H1 (cell line): ENCODE data around the gene KMT5B. TPM values are rescaled to one million over a fixed set of nuclear protein-coding genes. Genes with fewer than 3 reads are reported as not detected.

Experiments
- ASH2L ChIP-seq: fragments of 200-600, 300-600 bp; sonication (generic); IDR thresholded peaks from one replicate; pipeline ENCODE4 v1.7.1; 2017; ENCODE audit warnings: low read length
- CBX8 ChIP-seq: fragments of 300-800, 300-1000 bp; sonication (generic); IDR thresholded peaks from 2 replicates; pipeline ENCODE4 v1.7.1; 2016; ENCODE audit warnings: low read depth, low read length, borderline replicate concordance
- CHD1 ChIP-seq: IDR thresholded peaks from 2 replicates; pipeline ENCODE4 v1.6.1; 2012; ENCODE audit warnings: low read depth, low read length, improper control_type of control experiment
- CHD2 ChIP-seq: IDR thresholded peaks from 2 replicates; pipeline ENCODE4 v1.6.1; 2012; ENCODE audit warnings: low read length, improper control_type of control experiment
- EGR1 ChIP-seq: IDR thresholded peaks from 2 replicates; pipeline ENCODE4 v1.6.1; 2011; ENCODE audit warnings: low read depth, low read length, borderline replicate concordance
- EP300 ChIP-seq, 2 experiments: IDR thresholded peaks; 1 replicate in 1 of 2; 2 replicates in 1 of 2; pipeline ENCODE4 v1.6.1; 2011 to 2012; ENCODE audit warnings: low read depth in 2 of 2, low read length in 2 of 2, mild to moderate bottlenecking in 2 of 2, borderline replicate concordance in 1 of 2, inconsistent platforms in 1 of 2, moderate library complexity in 1 of 2
- FOSL1 ChIP-seq: IDR thresholded peaks from 2 replicates; pipeline ENCODE4 v1.6.1; 2011; ENCODE audit warnings: mild to moderate bottlenecking, low read depth, low read length, moderate library complexity; ENCODE audit not compliant: insufficient read depth
- GABPA ChIP-seq: IDR thresholded peaks from 2 replicates; pipeline ENCODE4 v1.6.1; 2011; ENCODE audit warnings: mild to moderate bottlenecking, low read length, moderate library complexity, borderline replicate concordance; ENCODE audit not compliant: insufficient read depth
- JUN ChIP-seq: IDR thresholded peaks from 2 replicates; pipeline ENCODE4 v1.6.1; 2011; ENCODE audit warnings: low read depth, mild to moderate bottlenecking, improper control_type of control experiment, low read length
- KDM4A ChIP-seq: IDR thresholded peaks from one replicate; pipeline ENCODE4 v1.7.1; 2012; ENCODE audit warnings: low read depth, mild to moderate bottlenecking, moderate library complexity, low read length, inconsistent platforms; ENCODE audit not compliant: severe bottlenecking
- KDM5A ChIP-seq: fragments of 200-600 bp; IDR thresholded peaks from 2 replicates; pipeline ENCODE4 v1.7.1; 2012; ENCODE audit warnings: mild to moderate bottlenecking, low read length, inconsistent platforms, mixed read lengths
- NRF1 ChIP-seq: IDR thresholded peaks from 2 replicates; pipeline ENCODE4 v1.6.1; 2011; ENCODE audit warnings: mild to moderate bottlenecking, low read depth, low read length, improper control_type of control experiment
- PHF8 ChIP-seq: fragments of 200-600 bp; sonication (generic); conservative IDR thresholded peaks from 2 replicates; pipeline ENCODE4 v1.7.1; 2012; ENCODE audit warnings: low read depth, mild to moderate bottlenecking, inconsistent platforms, low read length, moderate library complexity
- RFX5 ChIP-seq: IDR thresholded peaks from 2 replicates; pipeline ENCODE4 v1.6.1; 2011; ENCODE audit warnings: low read depth, low read length, improper control_type of control experiment, borderline replicate concordance
- SIX5 ChIP-seq: IDR thresholded peaks from 2 replicates; pipeline ENCODE4 v1.6.1; 2011; ENCODE audit warnings: mild to moderate bottlenecking, low read depth, low read length
- SP1 ChIP-seq: IDR thresholded peaks from 2 replicates; pipeline ENCODE4 v1.6.1; 2011; ENCODE audit warnings: low read depth, low read length
- SP2 ChIP-seq: IDR thresholded peaks from 2 replicates; pipeline ENCODE4 v1.6.1; 2012; ENCODE audit warnings: mild to moderate bottlenecking, low read length, inconsistent platforms
- SUZ12 ChIP-seq: fragments of 200-600 bp; sonication (generic); IDR thresholded peaks from 2 replicates; pipeline ENCODE4 v1.6.1; 2012; ENCODE audit warnings: mild to moderate bottlenecking, inconsistent platforms, low read length, moderate library complexity, mixed read lengths
- TAF1 ChIP-seq: IDR thresholded peaks from 2 replicates; pipeline ENCODE4 v1.6.1; 2011; ENCODE audit warnings: mild to moderate bottlenecking, low read depth, low read length
- TCF12 ChIP-seq: IDR thresholded peaks from 2 replicates; pipeline ENCODE4 v1.6.1; 2011; ENCODE audit warnings: low read depth, mild to moderate bottlenecking, low read length
- YY1 ChIP-seq: IDR thresholded peaks from 2 replicates; pipeline ENCODE4 v1.6.1; 2011; ENCODE audit warnings: low read depth, mild to moderate bottlenecking, low read length
- polyA plus RNA-seq, 7 experiments: library from polyadenylated mRNA; depleted of rRNA in 3 of 7; stranded (reverse) in 5 of 7; unstranded in 2 of 7; fragments of >200 nt in 5 of 7; fragments of 200-250 nt in 2 of 7; gene quantifications; 1 replicate in 5 of 7; 2 replicates in 1 of 7; 4 replicates in 1 of 7; pipeline versions ENCODE4 v1.2.1 to v1.2.3, GENCODE V29; 2011 to 2013; ENCODE audit warnings: missing spikeins in 2 of 7, mixed read lengths in 2 of 7
- total RNA-seq: library from RNA; stranded (reverse); fragmentation: NEBNext Ultra II Directional; extraction: Animal tissue kit (Norgen Biotek cat#: 25700); gene quantifications from 2 replicates; pipeline ENCODE4 v1.2.1, GENCODE V29; 2021
- TF ChIP-seq, protein P1 (sequence below): IDR thresholded peaks from 2 replicates; pipeline ENCODE4 v1.6.1; 2012; ENCODE audit warnings: inconsistent platforms
- TF ChIP-seq, protein P2 (sequence below): IDR thresholded peaks from 2 replicates; pipeline ENCODE4 v1.6.1; 2012; ENCODE audit warnings: inconsistent platforms

The KMT5B gene
- total and polyA plus RNA-seq, 2 of the 8 experiments (the other 6 are each of a cell fraction or from before 2014, with no cell fraction given), result 11.0 to 40.8 TPM

DNA sequence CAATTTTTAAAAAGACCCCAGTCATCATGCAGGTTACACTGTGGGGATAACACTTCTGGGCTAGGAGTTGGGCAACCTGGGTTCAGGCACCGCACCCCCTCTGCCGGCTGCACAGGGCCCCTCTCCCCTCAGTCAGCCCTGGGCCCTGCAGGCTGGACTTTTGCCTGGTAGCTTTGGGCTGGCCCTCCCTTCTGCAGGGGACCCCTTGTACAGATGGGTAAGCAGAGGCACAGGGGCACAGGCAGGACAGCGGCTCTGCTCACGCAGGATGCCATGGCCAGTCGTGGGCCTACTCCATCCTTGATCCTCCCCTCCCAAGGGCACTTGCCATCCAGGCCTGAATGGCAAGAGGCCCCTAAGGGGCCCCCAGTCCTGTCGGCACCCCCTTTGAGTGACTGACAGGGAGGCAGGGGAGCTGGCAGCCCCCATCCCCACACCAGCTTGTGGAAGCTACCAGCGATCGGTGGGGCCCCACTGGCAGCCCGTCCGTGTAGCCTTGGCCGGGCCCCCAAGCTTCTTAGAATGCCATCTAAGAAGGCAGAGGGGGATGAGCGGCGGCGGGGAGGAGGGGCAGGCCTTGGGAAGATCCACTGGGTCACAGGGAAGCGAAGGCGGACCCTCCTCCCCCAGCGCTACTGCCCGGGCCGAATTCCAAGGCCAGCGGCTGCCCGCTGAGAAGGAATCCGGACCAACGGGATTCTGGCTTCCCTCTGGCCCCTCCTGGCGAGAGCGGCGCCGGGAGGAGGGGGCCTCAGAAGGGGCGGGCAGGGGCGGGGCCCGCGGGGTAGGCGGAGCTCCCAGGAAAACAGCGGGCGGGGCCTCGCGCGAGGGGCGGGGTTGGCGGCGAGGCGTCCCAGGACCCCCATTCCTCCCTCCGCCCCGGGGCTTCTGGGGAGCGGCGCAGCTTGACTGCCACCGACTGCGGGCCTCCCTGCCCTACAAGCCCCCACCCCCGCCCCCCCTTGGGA lies 85.1 kb downstream of the KMT5B start (continued):
- TF ChIP-seq SIX5 (no peak), GABPA (no peak), CBX8 (no peak), CHD1 (no peak), FOSL1 (no peak), SP2 (no peak), ASH2L (peak; percentile 98), TAF1 (peak; percentile 34; the same call in 1 of the 2 replicates), EGR1 (no peak), SUZ12 (no peak), PHF8 (no peak), SP1 (peak; percentile 94), CHD2 (peak; percentile 65; the same call in 1 of the 2 replicates), EP300 (IDR thresholded peaks at IDR 0.05; ENCODE audit: borderline replicate concordance in 1 of 2, low read depth in 2 of 2, low read length in 2 of 2) (peak; percentile 83 to 94), KDM5A (no peak), YY1 (0 out of 2 replicates have a peak, but pooled peaks have one; percentile 9), TCF12 (peak; percentile 69; the same call in 1 of the 2 replicates), NRF1 (no peak), KDM4A (no peak), RFX5 (no peak), JUN (no peak)
- TF ChIP-seq, protein P1, sequence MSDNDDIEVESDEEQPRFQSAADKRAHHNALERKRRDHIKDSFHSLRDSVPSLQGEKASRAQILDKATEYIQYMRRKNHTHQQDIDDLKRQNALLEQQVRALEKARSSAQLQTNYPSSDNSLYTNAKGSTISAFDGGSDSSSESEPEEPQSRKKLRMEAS, result no peak
- TF ChIP-seq, protein P2, sequence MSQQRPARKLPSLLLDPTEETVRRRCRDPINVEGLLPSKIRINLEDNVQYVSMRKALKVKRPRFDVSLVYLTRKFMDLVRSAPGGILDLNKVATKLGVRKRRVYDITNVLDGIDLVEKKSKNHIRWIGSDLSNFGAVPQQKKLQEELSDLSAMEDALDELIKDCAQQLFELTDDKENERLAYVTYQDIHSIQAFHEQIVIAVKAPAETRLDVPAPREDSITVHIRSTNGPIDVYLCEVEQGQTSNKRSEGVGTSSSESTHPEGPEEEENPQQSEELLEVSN, result peak; percentile 12; the same call in 1 of the 2 replicates
